GM12878 (cell line): ENCODE measurements around the gene FLT1. TPM values are rescaled to one million over a fixed set of nuclear protein-coding genes. Genes with fewer than 3 reads are reported as not detected.

Source experiments
- ATAC-seq: fragments of 200-7000 bp; cut with Tn5 transposase; 3 replicates; pipeline ENCODE4 v1.9.1; 2020; ENCODE audit warnings: mild to moderate bottlenecking, moderate library complexity
- BruUV-seq: library from RNA; stranded (reverse); fragments of 400-500 nt; replicated peaks from 2 replicates; lab custom pipeline; 2021; lab: Mats Ljungman, UMichigan
- CTCF ChIA-PET: fragments of 300-600 bp; sonication (Branson Sonifier 250); formaldehyde crosslinking; extraction: SDS; loops from one replicate; lab custom pipeline; 2021; ENCODE audit warnings: inconsistent platforms; lab: Yijun Ruan, JAX
- POLR2A ChIA-PET: fragments of 350-600 bp; formaldehyde crosslinking; extraction: SDS; loops from one replicate; lab custom pipeline; 2021; ENCODE audit warnings: inconsistent platforms; lab: Charles Lee
- RAD21 ChIA-PET: fragments of 300-600 bp; sonication (Branson Sonifier 250); formaldehyde crosslinking; loops from one replicate; lab custom pipeline; 2023; ENCODE audit warnings: antibody characterized with exemption; ENCODE audit not compliant: unreplicated experiment; lab: Charles Lee
- SMC1A ChIA-PET: fragments of 300-600 bp; sonication (Branson Sonifier 250); formaldehyde crosslinking; loops from one replicate; lab custom pipeline; 2023; ENCODE audit not compliant: unreplicated experiment, uncharacterized antibody; lab: Charles Lee
- DNase-seq: peaks from one replicate; pipeline ENCODE4 v3.0.0-alpha.2; 2011; ENCODE audit warnings: low read depth, low spot score
- FAIRE-seq: peaks from 3 replicates; lab custom pipeline; 2011; peaks lifted over from hg19 to GRCh38; lab: Jason Lieb, UNC
- H2AFZ ChIP-seq: 2 replicates; pipeline ENCODE4 v1.6.0; 2011; ENCODE audit warnings: low read depth, low read length, control low read depth; ENCODE audit not compliant: control insufficient read depth
- H3K27ac ChIP-seq: 2 replicates; pipeline ENCODE4 v1.5.1; 2011; ENCODE audit warnings: control low read depth; ENCODE audit not compliant: control insufficient read depth, insufficient read depth
- H3K27me3 ChIP-seq, 2 experiments: replicated peaks in 1 of 2; 2 replicates each; pipeline versions ENCODE4 v1.6.0 to v1.6.1; 2011; ENCODE audit warnings: low read length in 1 of 2; ENCODE audit not compliant: control insufficient read depth in 2 of 2, insufficient read depth in 2 of 2
- H3K36me3 ChIP-seq, 2 experiments: 2 replicates each; pipeline ENCODE4 v1.5.1; 2011; ENCODE audit warnings: low read length in 1 of 2; ENCODE audit not compliant: control insufficient read depth in 2 of 2, insufficient read depth in 2 of 2
- H3K4me1 ChIP-seq: 2 replicates; pipeline ENCODE4 v1.6.1; 2011; ENCODE audit warnings: mild to moderate bottlenecking, low read length, moderate library complexity, mixed read lengths; ENCODE audit not compliant: control insufficient read depth, insufficient read depth
- H3K4me2 ChIP-seq: 2 replicates; pipeline ENCODE4 v1.6.0; 2011; ENCODE audit warnings: control low read depth; ENCODE audit not compliant: control insufficient read depth, insufficient read depth
- H3K4me3 ChIP-seq: fragments of 200-600 bp; sonication (generic); 2 replicates; pipeline ENCODE4 v1.5.1; 2016
- H3K79me2 ChIP-seq: 2 replicates; pipeline ENCODE4 v1.6.0; 2011; ENCODE audit warnings: low read length; ENCODE audit not compliant: control insufficient read depth, insufficient read depth
- H3K9ac ChIP-seq: 2 replicates; pipeline ENCODE4 v1.8.0; 2011; ENCODE audit warnings: low read length, control low read depth, mixed read lengths; ENCODE audit not compliant: control insufficient read depth, insufficient read depth
- H3K9me3 ChIP-seq: replicated peaks from 3 replicates; pipeline ENCODE4 v1.5.1; 2011; ENCODE audit warnings: mild to moderate bottlenecking, low read length; ENCODE audit not compliant: control insufficient read depth, insufficient read depth
- H4K20me1 ChIP-seq: 2 replicates; pipeline ENCODE4 v1.6.0; 2011; ENCODE audit not compliant: control insufficient read depth, insufficient read depth
- ATF7 ChIP-seq: fragments of 450-650 bp; IDR thresholded peaks from 2 replicates; pipeline ENCODE4 v1.6.1; 2016; ENCODE audit warnings: low read depth, mild to moderate bottlenecking
- EED ChIP-seq: sonication (generic); IDR thresholded peaks from 2 replicates; pipeline ENCODE4 v1.6.1; 2016; ENCODE audit warnings: antibody characterized with exemption, low read depth
- IKZF2 ChIP-seq, 2 experiments: fragments of 450-650 bp; IDR thresholded peaks; 2 replicates each; pipeline ENCODE4 v1.6.1; 2017; ENCODE audit warnings: mild to moderate bottlenecking in 2 of 2, moderate library complexity in 2 of 2
- JUNB ChIP-seq: IDR thresholded peaks from 2 replicates; pipeline ENCODE4 v1.6.1; 2016; ENCODE audit warnings: antibody characterized with exemption, mild to moderate bottlenecking
- JUND ChIP-seq: IDR thresholded peaks from 2 replicates; pipeline ENCODE4 v1.6.1; 2012; ENCODE audit warnings: low read depth, mild to moderate bottlenecking, low read length, improper control_type of control experiment, moderate library complexity
- NR2F1 ChIP-seq: fragments of 450-650 bp; conservative IDR thresholded peaks from 2 replicates; pipeline ENCODE4 v1.6.1; 2017; ENCODE audit warnings: mild to moderate bottlenecking
- PAX8 ChIP-seq: fragments of 450-650 bp; IDR thresholded peaks from 2 replicates; pipeline ENCODE4 v1.6.1; 2017; ENCODE audit warnings: mild to moderate bottlenecking, moderate library complexity
- RBBP5 ChIP-seq: fragments of 200-600 bp; sonication (generic); conservative IDR thresholded peaks from 2 replicates; pipeline ENCODE4 v1.6.1; 2016
- SP1 ChIP-seq: IDR thresholded peaks from one replicate; pipeline ENCODE4 v1.6.1; 2011; ENCODE audit warnings: low read depth, low read length
- WGBS: methylation state at CpG from one replicate; pipeline ENCODE4 v1.1.6; 2016; ENCODE audit warnings: low lambda C conversion rate; ENCODE audit not compliant: insufficient replicate concordance, insufficient coverage; ENCODE audit errors: missing lambda C conversion rate; 5-methylcytosine and 5-hydroxymethylcytosine counted together
- in situ Hi-C: fragments of 300-500 bp; cut with MboI; formaldehyde crosslinking; loops from 9 replicates; pipeline ENCODE4 v1.14.3; 2018; ENCODE audit warnings: mixed read lengths
- intact Hi-C: fragments of 100-400 bp; cut with micrococcal nuclease; formaldehyde crosslinking; loops from one replicate; pipeline ENCODE4 v1.14.2; 2022; ENCODE audit not compliant: unreplicated experiment
- polyA plus RNA-seq, 11 experiments: library from polyadenylated mRNA; depleted of rRNA in 4 of 11; unstranded in 6 of 11; stranded (reverse) in 5 of 11; fragments of >200 nt; fragmentation: Nextera tagmentation in 4 of 11; fragmentation: Illumina TruSeq in 1 of 11; extraction: Ambion mirVana in 4 of 11; extraction: Trizol in 1 of 11; gene quantifications; 1 replicate in 1 of 11; 2 replicates in 10 of 11; pipeline versions ENCODE4 v1.2.1 to v1.2.3, GENCODE V29; 2011 to 2016; ENCODE audit warnings: inconsistent platforms in 2 of 11, missing spikeins in 2 of 11, low read depth in 1 of 11
- total RNA-seq, 4 experiments: library from RNA; depleted of rRNA in 3 of 4; stranded (reverse); fragments of >200 nt in 3 of 4; fragmentation: Illumina TruSeq in 1 of 4; extraction: Trizol in 1 of 4; gene quantifications; 2 replicates each; pipeline versions ENCODE4 v1.2.1 to v1.2.3, GENCODE V29; 2013 to 2021

The FLT1 gene
- total and polyA plus RNA-seq, 10 of the 15 experiments (the other 5 are each of a cell fraction or from before 2014, with no cell fraction given): 0.55 to 5.6 (median 0.84) TPM

DNA sequence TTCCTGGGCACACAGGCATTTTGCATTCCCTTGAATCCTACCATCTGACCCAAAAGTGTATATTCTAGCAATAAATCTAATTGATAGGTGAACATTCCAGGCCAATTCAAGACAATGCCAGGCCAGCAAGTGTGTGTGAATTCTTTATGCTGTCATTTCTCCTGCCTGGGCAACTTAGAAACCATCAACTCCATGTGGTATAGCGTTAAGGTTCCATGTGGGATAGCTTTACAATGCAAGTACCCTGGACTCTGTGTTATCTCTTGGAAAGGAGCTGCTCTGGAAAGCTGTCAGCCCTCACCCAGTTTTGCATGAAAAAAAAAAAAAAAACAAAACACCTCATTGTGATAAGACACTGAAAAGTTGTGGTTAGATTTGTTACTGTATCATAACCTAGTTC is 15.6 kb upstream of the FLT1 start:
- Histone ChIP-seq H3K4me3 (no peak overlapping the region), H3K4me2 (no peak overlapping the region), H3K4me1 (no peaks in the 10 kb centered on the region), H3K79me2 (no peaks in the 10 kb centered on the region), H2AFZ (no peak overlapping the region), H4K20me1 (no peaks in the 10 kb centered on the region), H3K9ac (no peak overlapping the region), H3K9me3 (no peaks in the 10 kb centered on the region), H3K36me3 (no peaks in the 10 kb centered on the region), H3K27me3 (no peaks in the 10 kb centered on the region), H3K27ac (no peak overlapping the region)
- ChIA-PET SMC1A (interaction anchor here (0.9 to 1.6 kb wide), 3 partner anchors 12 to 31 kb away, joined by 3 to 7 read pairs (median 4); no protein-coding TSS in a partner anchor), POLR2A (no interaction called here), RAD21 (no interaction called here), CTCF (no interaction called here)
- no peak for DNase-seq
- no peak for ATAC-seq
- in situ Hi-C loops (no loop called here), intact Hi-C loops (no loop called here)
- no peak for TF ChIP-seq JUND
- no peak for TF ChIP-seq IKZF2 (IDR thresholded peaks at IDR 0.05)
- WGBS: 67% methylated on average over 1 of the region's 1 CpG
- FAIRE-seq: no peak
- BruUV-seq: no TSS peak

GRCh38 chr13:28510066-28510465 is 15.1 kb upstream of the FLT1 start:
- H4K20me1 ChIP-seq: no peaks in the 10 kb centered on the region
- FAIRE-seq (no peak), DNase-seq (no peak), ATAC-seq (no peak)
- H2AFZ ChIP-seq: no peak overlapping the region
- intact Hi-C loops: no loop called here
- in situ Hi-C loops: no loop called here
- POLR2A ChIA-PET: no interaction called here
- BruUV-seq: no TSS peak
- no peak overlapping the region for H3K27ac ChIP-seq
- H3K27me3 ChIP-seq: no peaks in the 10 kb centered on the region
- H3K36me3 ChIP-seq: no peaks in the 10 kb centered on the region
- SMC1A ChIA-PET: interaction anchor here (1.3 to 1.6 kb wide), 2 partner anchors 12 to 30 kb away, joined by 3 to 7 read pairs; no protein-coding TSS in a partner anchor
- H3K4me1 ChIP-seq: no peaks in the 10 kb centered on the region
- H3K9ac ChIP-seq: no peak overlapping the region
- CTCF ChIA-PET: interaction anchor here (0.5 kb wide), 1 partner anchor 677 kb away, joined by 3 read pairs; no protein-coding TSS in a partner anchor
- no peak overlapping the region for H3K4me2 ChIP-seq
- no peaks in the 10 kb centered on the region for H3K9me3 ChIP-seq
- H3K4me3 ChIP-seq: no peak overlapping the region
- H3K79me2 ChIP-seq: no peaks in the 10 kb centered on the region
- TF ChIP-seq PAX8: no peak
- no peak for TF ChIP-seq RBBP5
- TF ChIP-seq JUNB: no peak
- no peak for TF ChIP-seq EED
- TF ChIP-seq NR2F1: no peak
- no peak for TF ChIP-seq ATF7
- TF ChIP-seq SP1: no peak
- no peak for TF ChIP-seq IKZF2 (IDR thresholded peaks at IDR 0.05)
- RAD21 ChIA-PET: no interaction called here
